GM18511 (cell line): Measurements from ENCODE around the gene TTLL11.
"Not testable (repeated sequence)": the region's sequence is repeated elsewhere in the genome, so short reads cannot be mapped to it uniquely, and the experiment has no call there.

Experiments
- ATAC-seq: cut with Tn5 transposase; IDR thresholded peaks from one replicate; pipeline ENCODE4 v1.9.1; 2021; ENCODE audit warnings: mild to moderate bottlenecking, moderate library complexity; ENCODE audit not compliant: unreplicated experiment

Gene TTLL11

GRCh38 chr9:122125509-122126330, 32.6 kb upstream of the TTLL11 start:
- no peak for ATAC-seq

- ATAC-seq: peak; percentile 75
Measured at GRCh38 chr9:122125158-122125508, 32.0 kb upstream of the TTLL11 start.

- no peak for ATAC-seq
Measured at GRCh38 chr9:122124528-122124927, 31.4 kb upstream of the TTLL11 start.

- ATAC-seq: no peak
Measured at GRCh38 chr9:122124048-122124447, 30.9 kb upstream of the TTLL11 start.

GRCh38 chr9:122122903-122123632, 30.0 kb upstream of the TTLL11 start:
- ATAC-seq: no peak

- ATAC-seq: no peak
Measured at GRCh38 chr9:122122468-122122867, 29.4 kb upstream of the TTLL11 start.

GRCh38 chr9:122121931-122122330, 28.8 kb upstream of the TTLL11 start:
- no peak for ATAC-seq

- no peak for ATAC-seq
Measured at GRCh38 chr9:122121391-122121790, 28.3 kb upstream of the TTLL11 start.

GRCh38 chr9:122120316-122121071, 27.4 kb upstream of the TTLL11 start:
- ATAC-seq: no peak

- no peak for ATAC-seq
Measured at GRCh38 chr9:122119721-122120120, 26.6 kb upstream of the TTLL11 start.

GRCh38 chr9:122119166-122119521, 26.0 kb upstream of the TTLL11 start:
- no peak for ATAC-seq

GRCh38 chr9:122118343-122119165, 25.4 kb upstream of the TTLL11 start:
- ATAC-seq: no peak

GRCh38 chr9:122117241-122117640, 24.1 kb upstream of the TTLL11 start:
- ATAC-seq: not testable (repeated sequence)

- ATAC-seq: no peak
Measured at GRCh38 chr9:122116448-122117173, 23.5 kb upstream of the TTLL11 start.

- ATAC-seq: no peak
Measured at GRCh38 chr9:122116040-122116439, 22.9 kb upstream of the TTLL11 start.

GRCh38 chr9:122115176-122116035, 22.3 kb upstream of the TTLL11 start:
- ATAC-seq: no peak

- ATAC-seq: no peak
Measured at GRCh38 chr9:122113574-122113973, 20.5 kb upstream of the TTLL11 start.

- ATAC-seq: no peak
Measured at GRCh38 chr9:122112238-122112637, 19.1 kb upstream of the TTLL11 start.

- ATAC-seq: no peak
Measured at GRCh38 chr9:122111413-122112085, 18.4 kb upstream of the TTLL11 start.
